ENCODE results near the gene PPP6R2.
A peak's percentile ranks its signal among the peaks of the same experiment; 100 is the strongest.

Gene PPP6R2

DNA sequence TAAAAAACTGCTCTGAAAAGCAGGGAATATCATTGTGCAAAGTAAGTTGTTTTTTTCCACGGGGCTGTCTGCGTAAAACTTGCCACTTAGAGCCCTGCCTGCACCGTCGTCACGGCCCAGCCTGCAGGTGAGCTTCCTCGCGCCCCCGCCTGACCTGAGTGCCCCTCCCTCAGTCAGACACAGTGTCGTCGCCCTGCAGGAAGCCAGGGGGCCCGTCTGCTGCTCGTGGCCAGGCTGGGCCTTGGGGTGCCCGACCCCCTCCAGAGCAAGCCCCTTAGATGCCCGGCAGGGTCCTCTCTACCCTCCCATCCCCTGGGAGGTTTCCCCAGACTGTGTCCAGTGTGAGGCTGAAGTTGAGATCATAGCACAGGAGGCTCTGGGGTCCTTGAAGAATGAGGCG lies 100.1 kb downstream of the PPP6R2 start:
- peaks cover 5% of the 10 kb centered on the region for H3K36me3 Mint-ChIP-seq (ENCODE audit: low read depth)
- no peak for ATAC-seq
- peak overlapping the region; percentile 86 for H3K27ac Mint-ChIP-seq
- no peak for DNase-seq
- H3K27me3 Mint-ChIP-seq: no peaks in the 10 kb centered on the region
- peaks cover 20% of the 10 kb centered on the region for H3K4me1 Mint-ChIP-seq
- H3K4me3 Mint-ChIP-seq: peak overlapping the region; percentile 8
- no peaks in the 10 kb centered on the region for H3K9me3 Mint-ChIP-seq

DNA sequence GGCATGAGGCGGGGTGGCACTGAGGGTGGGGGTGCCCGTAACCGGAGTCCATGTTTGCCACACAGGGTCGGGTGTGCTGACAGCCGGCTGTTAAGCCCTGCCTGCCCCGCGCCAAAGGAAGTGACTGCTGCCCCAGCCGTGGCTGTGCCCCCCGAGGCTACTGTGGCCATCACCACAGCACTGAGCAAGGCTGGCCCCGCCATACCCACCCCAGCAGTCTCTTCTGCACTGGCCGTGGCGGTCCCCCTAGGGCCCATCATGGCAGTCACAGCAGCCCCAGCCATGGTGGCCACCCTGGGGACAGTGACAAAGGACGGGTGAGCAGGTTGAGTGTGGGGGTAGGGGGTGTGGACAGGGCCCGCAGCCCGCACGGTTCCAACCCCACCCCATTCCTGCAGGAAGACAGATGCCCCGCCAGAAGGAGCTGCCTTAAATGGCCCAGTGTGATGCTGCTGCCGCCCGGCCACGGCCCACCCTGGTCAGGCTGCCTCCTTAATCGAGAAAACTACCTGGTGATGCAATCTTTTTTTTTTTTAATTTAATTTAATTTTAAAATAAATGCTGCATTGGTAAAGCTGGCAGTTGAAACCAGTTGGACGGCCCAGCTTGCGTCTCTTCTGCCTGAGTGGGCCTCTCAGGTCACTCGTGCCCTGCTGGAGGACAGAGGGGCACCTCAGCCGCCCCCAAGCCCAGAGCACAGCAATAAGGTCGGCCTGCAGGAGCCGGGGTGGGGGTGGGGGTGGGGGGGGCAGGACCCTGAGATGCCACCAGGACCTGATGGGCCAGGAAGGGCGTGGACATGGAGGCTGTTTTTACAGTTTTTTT lies 100.9 kb downstream of the PPP6R2 start:
- ATAC-seq (no peak), DNase-seq (no peak)
- peaks cover 11% of the 10 kb centered on the region for H3K36me3 Mint-ChIP-seq (ENCODE audit: low read depth)
- peaks cover 20% of the 10 kb centered on the region for H3K4me1 Mint-ChIP-seq
- no peaks in the 10 kb centered on the region for H3K27me3 Mint-ChIP-seq
- H3K4me3 Mint-ChIP-seq: no peak overlapping the region
- H3K9me3 Mint-ChIP-seq: no peaks in the 10 kb centered on the region
- H3K27ac Mint-ChIP-seq: peak overlapping the region; percentile 86

DNA sequence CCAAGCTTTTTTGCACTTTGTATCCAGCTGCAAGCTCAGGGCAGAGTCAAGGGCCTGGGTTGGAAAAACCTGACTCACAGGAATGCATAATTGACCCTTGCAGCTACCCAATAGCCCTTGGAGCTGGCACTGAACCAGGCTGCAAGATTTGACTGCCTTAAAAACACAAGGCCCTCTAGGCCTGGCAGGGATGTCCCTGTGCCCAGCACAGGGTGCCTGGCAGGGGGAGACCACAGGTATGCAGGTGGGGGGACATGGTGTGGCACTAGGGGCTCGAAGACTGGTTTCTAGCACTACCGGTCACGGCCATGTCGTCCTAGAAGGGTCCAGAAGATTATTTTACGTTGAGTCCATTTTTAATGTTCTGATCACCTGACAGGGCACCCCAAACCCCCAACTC lies 101.5 kb downstream of the PPP6R2 start:
- peaks cover 14% of the 10 kb centered on the region for H3K36me3 Mint-ChIP-seq (ENCODE audit: low read depth)
- peak overlapping the region; percentile 83 for H3K27ac Mint-ChIP-seq

DNA sequence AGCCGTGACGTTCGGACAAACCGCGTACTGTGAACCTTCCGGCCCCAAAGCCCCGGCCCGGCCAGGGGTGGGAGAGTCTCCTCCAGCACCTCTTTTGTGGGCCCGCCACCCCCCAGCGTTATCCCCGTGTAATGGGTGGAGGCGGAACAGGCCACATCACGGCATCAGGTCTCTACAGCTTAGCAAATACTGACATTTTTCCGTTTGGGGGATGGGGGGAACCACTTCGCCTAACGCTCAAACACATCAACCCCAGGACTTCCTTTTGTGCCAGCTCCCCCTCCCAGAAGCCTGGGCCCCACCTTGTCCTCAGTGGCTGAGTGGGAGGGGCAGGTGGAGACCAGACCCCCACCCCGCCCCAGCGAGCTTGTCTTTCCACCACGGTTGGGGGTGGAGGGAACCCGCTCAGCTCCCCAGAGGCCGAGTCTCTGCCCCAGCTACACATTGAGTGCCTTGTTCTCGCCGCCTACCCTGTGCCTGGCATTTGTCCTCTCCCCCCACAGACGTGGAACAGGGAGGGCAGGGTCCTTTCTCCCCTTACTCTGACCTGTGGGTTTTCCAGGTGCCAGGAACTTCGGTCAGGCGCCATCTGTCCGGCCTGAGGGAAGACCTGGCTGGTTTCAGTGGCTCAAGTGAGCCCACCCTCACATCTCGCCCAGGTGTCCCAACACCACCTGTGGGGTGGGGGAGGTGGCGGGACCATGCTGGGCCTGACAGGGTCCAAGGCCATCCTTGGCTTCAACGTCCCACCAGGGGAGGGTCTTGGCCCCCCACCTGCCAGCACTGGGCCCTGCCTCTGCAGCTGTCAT lies 102.1 kb downstream of the PPP6R2 start:
- no peaks in the 10 kb centered on the region for H3K27me3 Mint-ChIP-seq
- H3K27ac Mint-ChIP-seq: peak overlapping the region; percentile 83
- peaks cover 20% of the 10 kb centered on the region for H3K4me1 Mint-ChIP-seq
- peak; percentile 41 for DNase-seq
- peaks cover 17% of the 10 kb centered on the region for H3K36me3 Mint-ChIP-seq (ENCODE audit: low read depth)
- peak; percentile 50 for ATAC-seq
- H3K9me3 Mint-ChIP-seq: no peaks in the 10 kb centered on the region
- no peak overlapping the region for H3K4me3 Mint-ChIP-seq

More for the DNA sequence above, 101.5 kb downstream of the PPP6R2 start:
- DNase-seq (no peak), ATAC-seq (peak; percentile 11)
- H3K4me1 Mint-ChIP-seq: peaks cover 20% of the 10 kb centered on the region
- H3K9me3 Mint-ChIP-seq: no peaks in the 10 kb centered on the region
- H3K4me3 Mint-ChIP-seq: no peak overlapping the region
- no peaks in the 10 kb centered on the region for H3K27me3 Mint-ChIP-seq

DNA sequence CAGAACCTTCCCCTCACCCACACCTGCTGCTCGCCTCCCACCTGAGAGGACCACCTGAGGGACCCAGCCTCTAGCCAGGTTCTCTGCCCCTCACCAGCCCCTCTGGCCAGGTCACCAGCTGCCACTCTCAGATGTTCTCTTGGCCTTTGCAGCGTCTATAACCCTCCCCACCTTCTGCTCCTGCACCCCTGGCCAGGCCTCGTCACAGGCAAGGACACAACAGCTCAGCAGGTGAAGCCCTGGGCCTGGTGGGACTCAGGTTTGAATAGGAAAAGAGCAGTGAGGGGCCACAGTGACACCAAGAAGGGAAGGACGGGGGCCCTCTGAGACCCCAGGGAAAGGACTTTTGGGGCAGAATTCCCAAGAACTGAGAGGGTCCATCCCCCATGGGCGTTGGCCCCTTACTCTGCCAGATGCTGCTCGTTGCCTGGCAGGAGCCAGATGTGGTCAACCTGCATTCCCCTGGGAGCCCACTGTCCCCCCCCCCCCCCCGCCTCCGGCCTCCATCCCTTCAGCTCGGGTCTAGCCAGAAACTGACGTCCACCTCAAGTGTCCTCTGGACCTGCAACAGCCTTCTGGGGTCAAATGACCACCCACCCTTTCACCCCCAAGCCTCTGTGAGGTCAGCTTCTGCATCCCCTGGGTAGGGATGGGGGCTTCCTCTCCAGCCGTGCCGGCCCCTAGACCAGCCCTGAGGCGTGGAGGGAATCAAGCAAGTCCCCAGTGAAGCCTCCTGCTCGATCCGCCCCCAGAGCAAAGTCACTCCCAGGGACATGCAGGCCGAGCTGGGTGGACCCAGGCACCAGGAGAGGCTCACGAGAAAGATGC lies 103.0 kb downstream of the PPP6R2 start:
- H3K9me3 Mint-ChIP-seq: no peaks in the 10 kb centered on the region
- H3K4me1 Mint-ChIP-seq: peaks cover 20% of the 10 kb centered on the region
- no peaks in the 10 kb centered on the region for H3K27me3 Mint-ChIP-seq
- ATAC-seq (no peak), DNase-seq (no peak)
- H3K4me3 Mint-ChIP-seq: no peak overlapping the region
- H3K36me3 Mint-ChIP-seq (ENCODE audit: low read depth): peaks cover 21% of the 10 kb centered on the region
- H3K27ac Mint-ChIP-seq: peak overlapping the region; percentile 83

DNA sequence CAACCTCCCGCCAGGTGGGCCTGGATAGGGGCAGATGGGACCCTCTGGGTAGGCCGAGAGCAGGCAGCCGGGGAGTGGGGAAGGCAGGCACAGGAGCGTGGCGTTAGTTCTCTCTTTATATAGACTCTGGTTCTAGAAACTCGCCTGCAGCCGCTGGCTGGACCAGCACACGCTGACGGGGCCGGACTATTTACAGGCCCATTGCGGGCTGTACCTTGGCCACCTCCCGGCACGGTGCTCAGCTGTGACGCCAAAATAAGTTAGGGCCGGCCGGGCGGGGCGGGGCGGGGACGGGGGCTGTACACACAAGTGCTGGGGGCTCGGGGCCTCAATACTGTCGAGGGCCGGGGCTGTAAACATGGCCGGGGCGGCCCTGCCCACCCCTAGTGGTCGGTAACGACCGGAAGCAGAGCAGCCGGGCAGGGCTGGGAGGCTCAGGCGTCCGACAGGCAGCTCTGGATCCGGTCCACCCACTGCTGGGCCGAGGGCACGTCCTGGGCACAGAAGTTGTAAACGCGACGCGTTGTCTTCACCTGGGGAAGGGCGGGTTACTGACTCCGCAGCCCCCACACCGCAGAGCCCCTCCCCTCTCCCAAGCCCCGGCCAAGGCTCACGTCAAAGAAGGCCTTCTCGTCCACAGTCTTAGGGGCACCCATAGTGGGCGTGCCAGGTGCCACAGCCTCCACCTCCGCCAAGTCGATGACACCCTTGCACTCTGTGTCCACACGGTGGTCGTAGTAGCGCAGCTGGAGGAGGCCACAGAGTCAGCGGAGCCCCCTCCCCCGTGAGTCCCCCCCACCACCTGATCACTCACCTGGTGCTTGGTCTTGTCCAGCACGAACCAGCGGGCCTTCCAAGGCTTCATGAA lies 103.8 kb downstream of the PPP6R2 start:
- ATAC-seq: no peak
- no peaks in the 10 kb centered on the region for H3K27me3 Mint-ChIP-seq
- no peak overlapping the region for H3K4me3 Mint-ChIP-seq
- DNase-seq: no peak
- H3K4me1 Mint-ChIP-seq: peaks cover 20% of the 10 kb centered on the region
- H3K9me3 Mint-ChIP-seq: no peaks in the 10 kb centered on the region
- H3K36me3 Mint-ChIP-seq (ENCODE audit: low read depth): peaks cover 26% of the 10 kb centered on the region
- no peak overlapping the region for H3K27ac Mint-ChIP-seq

DNA sequence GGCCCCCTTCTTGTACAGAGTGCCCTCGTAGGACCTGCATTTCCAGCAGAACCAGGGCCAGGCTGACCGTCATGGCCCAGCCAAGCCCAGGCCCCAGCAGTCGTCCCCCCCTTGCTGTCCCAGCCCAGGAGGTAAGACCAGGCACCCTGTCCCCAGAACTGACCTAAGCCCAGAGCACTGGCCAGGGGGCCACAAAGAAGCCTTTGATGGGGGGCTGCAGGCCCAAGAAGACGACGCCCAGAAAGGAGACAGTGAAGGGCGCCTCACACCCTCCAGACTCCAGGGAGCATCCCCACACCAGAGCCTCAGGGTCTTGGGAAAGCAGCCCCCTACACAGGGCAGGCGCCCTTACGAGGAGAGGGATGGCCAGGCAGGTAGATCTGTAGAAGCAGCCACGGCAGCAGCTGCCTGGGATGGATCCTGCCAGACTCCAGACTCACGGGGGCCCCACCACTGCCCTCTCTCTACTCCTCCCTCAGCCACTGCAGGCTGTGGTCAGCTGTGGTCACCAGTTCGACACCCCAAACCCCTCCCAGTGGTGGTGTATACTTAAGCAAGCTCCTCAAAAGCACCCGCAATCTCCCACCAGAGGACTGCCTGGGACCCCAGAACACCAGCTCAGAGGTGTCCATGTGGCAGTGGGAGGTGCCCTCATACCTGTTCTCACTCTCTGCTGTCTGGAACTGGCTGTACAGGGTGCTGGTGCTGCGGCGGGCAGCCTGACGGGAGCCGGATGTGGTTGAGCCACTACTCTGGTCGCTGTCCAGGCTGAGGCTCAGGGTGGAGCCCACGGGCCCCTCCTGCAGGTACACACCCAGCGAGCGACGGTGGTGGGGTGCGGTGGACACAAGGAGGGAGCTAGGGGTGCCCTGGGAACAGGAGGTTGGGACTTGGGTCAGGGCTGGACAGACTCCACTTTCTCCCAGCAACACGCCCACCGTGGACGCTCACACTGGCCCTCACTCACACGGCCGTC lies 104.7 kb downstream of the PPP6R2 start:
- Mint-ChIP-seq H3K36me3 (ENCODE audit: low read depth) (peaks cover 28% of the 10 kb centered on the region), H3K27ac (no peak overlapping the region), H3K9me3 (no peaks in the 10 kb centered on the region), H3K4me1 (peaks cover 23% of the 10 kb centered on the region), H3K4me3 (no peak overlapping the region), H3K27me3 (no peaks in the 10 kb centered on the region)
- no peak for ATAC-seq
- DNase-seq: no peak

DNA sequence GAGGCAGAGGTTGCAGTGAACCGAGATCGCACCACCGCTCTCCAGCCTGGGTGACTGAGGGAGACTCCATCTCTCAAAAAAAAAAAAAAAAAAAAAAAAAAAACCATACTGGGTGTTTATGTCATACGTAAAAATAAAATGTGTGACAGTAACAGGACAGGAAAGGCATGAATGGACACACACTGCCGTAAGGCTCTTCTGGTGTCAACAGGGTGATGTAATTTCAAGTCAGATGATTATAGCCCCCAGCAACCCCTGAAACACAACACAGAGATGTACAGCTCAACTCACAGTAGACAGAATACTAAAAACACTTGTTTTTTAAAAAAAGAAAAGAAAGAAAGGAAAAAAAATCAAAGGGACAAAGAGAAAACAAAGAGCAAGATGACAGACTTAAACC lies 109.5 kb downstream of the PPP6R2 start:
- no peak for ATAC-seq
- Mint-ChIP-seq H3K4me1 (peaks cover 16% of the 10 kb centered on the region), H3K27ac (peak overlapping the region; percentile 75), H3K36me3 (ENCODE audit: low read depth) (peaks cover 37% of the 10 kb centered on the region), H3K9me3 (no peaks in the 10 kb centered on the region), H3K4me3 (no peak overlapping the region), H3K27me3 (no peaks in the 10 kb centered on the region)
- no peak for DNase-seq

DNA sequence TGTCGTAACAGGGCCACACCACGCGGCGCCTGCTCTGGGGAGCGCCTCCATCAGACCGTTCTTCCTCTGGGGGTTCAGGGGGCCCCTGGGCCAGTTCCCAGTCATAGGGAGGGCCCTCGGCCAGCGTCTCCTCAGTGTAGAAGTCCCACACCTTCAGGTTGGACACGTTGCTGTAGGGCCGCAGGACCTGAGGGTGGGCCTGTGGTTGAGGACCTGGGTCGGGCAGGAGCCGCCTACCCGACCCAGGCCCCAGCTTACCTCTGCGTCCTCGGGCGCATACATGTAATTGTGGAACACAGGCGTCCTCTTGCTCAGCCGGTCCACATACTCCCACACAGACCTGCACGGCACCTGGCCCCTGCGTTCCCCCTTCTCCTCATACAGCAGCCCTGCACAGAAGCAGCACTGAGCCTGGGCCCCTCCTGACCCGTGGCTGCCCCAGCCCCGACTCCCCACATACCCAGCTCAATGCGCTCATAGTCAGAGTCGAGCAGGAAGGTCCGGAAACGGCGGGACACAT lies 111.5 kb downstream of the PPP6R2 start:
- H3K4me3 Mint-ChIP-seq: no peak overlapping the region
- DNase-seq (no peak), ATAC-seq (no peak)
- H3K27ac Mint-ChIP-seq: no peak overlapping the region
- no peaks in the 10 kb centered on the region for H3K27me3 Mint-ChIP-seq
- H3K4me1 Mint-ChIP-seq: peaks cover 16% of the 10 kb centered on the region
- H3K36me3 Mint-ChIP-seq (ENCODE audit: low read depth): peaks cover 32% of the 10 kb centered on the region
- H3K9me3 Mint-ChIP-seq: no peaks in the 10 kb centered on the region

DNA sequence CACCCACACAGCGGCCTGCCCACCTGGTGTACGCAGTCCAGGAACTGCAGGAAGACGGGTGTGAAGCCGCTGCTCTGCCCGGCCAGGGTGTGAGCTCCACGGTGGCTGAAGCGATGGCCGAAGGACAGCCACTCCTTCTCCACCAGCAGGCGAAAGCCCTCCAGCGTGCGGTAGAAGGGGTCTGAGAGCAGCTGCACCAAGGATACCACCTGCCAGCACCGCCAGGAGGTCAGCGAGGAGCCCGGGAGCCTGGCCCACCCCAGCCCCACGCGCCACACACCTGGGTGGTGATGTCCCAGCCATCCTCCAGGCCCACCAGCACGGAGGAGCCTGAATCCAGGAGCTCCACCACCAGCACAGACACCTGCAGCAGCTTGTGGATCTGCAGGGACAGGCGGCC lies 112.1 kb downstream of the PPP6R2 start:
- Mint-ChIP-seq H3K36me3 (ENCODE audit: low read depth) (peaks cover 30% of the 10 kb centered on the region), H3K9me3 (no peaks in the 10 kb centered on the region), H3K4me1 (peaks cover 16% of the 10 kb centered on the region), H3K27me3 (no peaks in the 10 kb centered on the region), H3K4me3 (no peak overlapping the region), H3K27ac (no peak overlapping the region)
- DNase-seq (no peak), ATAC-seq (no peak)

DNA sequence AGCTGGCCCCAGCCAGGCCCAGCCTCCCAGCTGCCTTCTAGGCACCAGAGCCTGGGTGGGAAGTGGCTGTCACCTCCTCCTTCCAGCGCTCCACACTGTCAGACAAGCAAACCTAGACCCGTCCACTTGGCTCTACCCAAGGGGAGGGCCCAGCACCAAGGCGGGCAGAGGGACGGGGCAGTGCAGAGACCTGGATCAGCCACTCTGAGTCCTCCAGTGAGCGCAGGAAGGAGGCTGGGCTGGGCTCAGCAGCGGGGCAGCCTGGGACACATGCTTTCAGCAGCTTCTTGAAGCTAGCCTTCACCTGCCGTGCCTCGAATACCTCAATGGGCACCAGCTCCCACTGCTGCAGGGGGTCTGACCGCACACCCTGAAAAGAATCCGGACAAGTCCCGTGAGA lies 112.9 kb downstream of the PPP6R2 start:
- DNase-seq (no peak), ATAC-seq (no peak)
- Mint-ChIP-seq H3K4me3 (no peak overlapping the region), H3K27me3 (no peaks in the 10 kb centered on the region), H3K9me3 (no peaks in the 10 kb centered on the region), H3K27ac (no peak overlapping the region), H3K4me1 (peaks cover 16% of the 10 kb centered on the region), H3K36me3 (ENCODE audit: low read depth) (peaks cover 28% of the 10 kb centered on the region)

DNA sequence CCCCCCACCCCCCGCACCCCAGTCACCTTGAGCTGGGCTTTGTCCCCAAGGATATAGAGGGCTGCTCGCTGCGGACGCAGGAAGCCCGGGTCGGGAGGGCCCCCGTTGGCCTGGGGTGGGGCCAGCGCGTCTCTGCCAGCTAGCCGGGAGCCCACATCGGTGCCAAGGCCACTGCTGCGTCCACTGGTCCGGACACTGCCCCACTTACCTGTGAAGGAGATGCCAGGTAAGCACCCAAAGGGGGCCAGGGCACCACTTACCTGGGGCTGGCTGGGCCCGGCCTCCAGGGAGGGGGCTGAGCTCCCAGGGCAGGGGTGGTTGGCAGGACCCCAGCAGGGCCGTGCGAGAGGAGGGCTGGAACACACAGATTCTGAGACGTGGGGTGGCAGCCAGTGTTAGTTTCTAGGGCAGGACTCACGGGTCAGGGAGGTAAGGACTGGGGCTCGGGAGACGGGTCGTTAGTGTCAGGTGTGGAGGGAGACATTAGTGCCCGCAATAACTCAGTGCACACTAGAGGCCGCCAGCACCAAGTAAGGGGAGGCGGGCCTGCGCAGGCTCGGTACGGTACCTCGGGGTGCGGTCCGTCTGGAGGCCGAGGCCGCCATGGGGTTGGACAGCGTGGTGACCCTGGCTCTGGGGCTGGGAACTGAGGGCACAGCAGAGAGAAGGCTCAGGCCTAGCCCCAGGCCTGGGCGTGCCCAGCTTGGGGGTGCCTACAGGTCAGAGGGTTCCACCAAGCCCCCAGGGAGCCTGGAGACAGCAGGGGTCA lies 113.5 kb downstream of the PPP6R2 start:
- no peak overlapping the region for H3K4me3 Mint-ChIP-seq
- no peak overlapping the region for H3K27ac Mint-ChIP-seq
- H3K4me1 Mint-ChIP-seq: peaks cover 16% of the 10 kb centered on the region
- no peaks in the 10 kb centered on the region for H3K9me3 Mint-ChIP-seq
- peaks cover 23% of the 10 kb centered on the region for H3K36me3 Mint-ChIP-seq (ENCODE audit: low read depth)
- H3K27me3 Mint-ChIP-seq: no peaks in the 10 kb centered on the region
- ATAC-seq (no peak), DNase-seq (no peak)
